ENCODE results near the gene NEK6. TPM values are rescaled to one million over a fixed set of nuclear protein-coding genes. Genes with fewer than 3 reads are reported as not detected.
A peak's percentile ranks its signal among the peaks of the same experiment; 100 is the strongest.

NEK6 gene
- total and polyA plus RNA-seq, 10 donors: 11.2 to 71.3 (median 41.1) TPM

DNA sequence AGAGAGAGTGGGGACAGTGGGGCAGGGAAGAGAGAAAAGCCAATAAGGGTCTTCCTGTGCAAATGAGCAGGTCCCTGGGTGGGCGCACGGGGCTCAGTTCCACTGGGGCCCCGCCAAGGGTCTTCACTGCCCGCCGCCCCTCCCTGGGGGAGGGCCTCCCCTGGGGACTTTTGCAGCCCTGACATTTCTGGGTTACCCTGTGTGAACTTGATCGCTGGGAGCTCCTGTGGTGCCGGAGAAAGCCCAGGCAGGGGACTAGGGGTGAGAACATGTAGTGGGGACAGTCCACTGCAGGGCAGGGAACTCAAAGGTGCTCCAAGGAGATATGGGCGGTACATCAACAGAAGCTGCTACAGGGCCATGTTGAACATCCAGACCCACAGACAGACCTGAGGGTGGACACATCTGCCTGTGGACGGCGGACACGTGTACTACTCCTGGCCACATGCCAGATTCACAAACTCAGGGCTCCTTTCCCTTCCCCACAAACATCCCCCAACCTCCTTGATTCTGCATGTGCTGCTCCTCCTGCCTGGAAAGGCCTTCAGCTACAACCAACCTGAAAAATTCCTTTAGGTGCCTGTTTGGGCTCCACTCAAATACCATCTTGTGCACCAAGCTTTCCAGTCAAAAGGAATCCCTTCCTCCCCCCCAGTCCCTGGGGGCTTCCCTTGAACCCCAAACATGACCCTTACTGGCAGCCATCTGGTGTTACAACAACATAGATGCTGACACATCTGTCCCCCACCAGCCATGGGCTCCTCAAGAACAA lies 43.0 kb upstream of the NEK6 start:
- H3K4me3 ChIP-seq: peak overlapping the region in 1 of 8 donors; percentile 30
- no peaks in the 10 kb centered on the region for H3K9me3 ChIP-seq
- 57 to 73% (median 62%) methylated on average over 9 to 11 of the region's 11 CpGs for WGBS, 5 donors
- no peaks in the 10 kb centered on the region for H3K27me3 ChIP-seq (replicated peaks in 1 of 7)
- peaks cover 46 to 96% (median 68%) of the 10 kb centered on the region in 6 donors for H3K4me1 ChIP-seq
- peak overlapping the region in 6 of 8 donors; percentile 36 to 91 (median 72) for H3K27ac ChIP-seq
- intact Hi-C loops (cut with DNase I; ENCODE audit: low total_unique reads): no loop called here
- peak; percentile 76 for DNase-seq
- no peak for TF ChIP-seq POLR2A (IDR thresholded peaks at IDR 0.05)
- TF ChIP-seq, protein P1, sequence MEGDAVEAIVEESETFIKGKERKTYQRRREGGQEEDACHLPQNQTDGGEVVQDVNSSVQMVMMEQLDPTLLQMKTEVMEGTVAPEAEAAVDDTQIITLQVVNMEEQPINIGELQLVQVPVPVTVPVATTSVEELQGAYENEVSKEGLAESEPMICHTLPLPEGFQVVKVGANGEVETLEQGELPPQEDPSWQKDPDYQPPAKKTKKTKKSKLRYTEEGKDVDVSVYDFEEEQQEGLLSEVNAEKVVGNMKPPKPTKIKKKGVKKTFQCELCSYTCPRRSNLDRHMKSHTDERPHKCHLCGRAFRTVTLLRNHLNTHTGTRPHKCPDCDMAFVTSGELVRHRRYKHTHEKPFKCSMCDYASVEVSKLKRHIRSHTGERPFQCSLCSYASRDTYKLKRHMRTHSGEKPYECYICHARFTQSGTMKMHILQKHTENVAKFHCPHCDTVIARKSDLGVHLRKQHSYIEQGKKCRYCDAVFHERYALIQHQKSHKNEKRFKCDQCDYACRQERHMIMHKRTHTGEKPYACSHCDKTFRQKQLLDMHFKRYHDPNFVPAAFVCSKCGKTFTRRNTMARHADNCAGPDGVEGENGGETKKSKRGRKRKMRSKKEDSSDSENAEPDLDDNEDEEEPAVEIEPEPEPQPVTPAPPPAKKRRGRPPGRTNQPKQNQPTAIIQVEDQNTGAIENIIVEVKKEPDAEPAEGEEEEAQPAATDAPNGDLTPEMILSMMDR (IDR thresholded peaks at IDR 0.05 in 8 of 11, conservative IDR thresholded peaks at IDR 0.05 in 3 of 11): no peak
- TF ChIP-seq POLR2AphosphoS5 (IDR thresholded peaks at IDR 0.05): no peak
- no peaks in the 10 kb centered on the region for H3K36me3 ChIP-seq

DNA sequence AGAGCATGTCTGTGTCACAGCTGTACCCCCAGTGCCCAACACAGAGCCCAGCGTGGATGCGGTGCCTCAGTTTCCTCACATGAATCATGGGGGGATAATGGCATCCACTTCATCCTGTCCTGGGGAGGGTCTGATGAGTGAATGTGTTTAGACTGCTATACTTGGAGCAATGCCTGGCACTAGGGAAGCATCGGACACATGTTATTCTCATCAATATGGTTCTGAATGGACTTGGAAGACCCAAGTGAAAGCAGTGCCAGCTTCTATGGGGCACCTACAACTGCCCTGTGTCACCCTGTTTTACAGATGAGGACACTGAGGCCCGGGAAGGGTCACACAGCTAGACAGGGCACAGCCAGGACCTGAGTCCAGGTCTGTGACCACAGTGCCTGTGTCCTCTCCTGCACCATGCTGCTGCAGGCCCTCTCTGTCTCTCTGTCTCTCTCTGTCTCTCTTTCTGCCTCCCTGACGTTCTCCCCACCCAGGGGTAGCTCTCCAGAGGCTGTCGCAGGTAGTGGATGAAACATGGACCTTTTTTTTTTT lies 42.3 kb upstream of the NEK6 start:
- Histone ChIP-seq H3K9me3 (no peaks in the 10 kb centered on the region), H3K27ac (peak overlapping the region in 4 of 8 donors; percentile 55 to 91 (median 89)), H3K4me1 (peaks cover 46 to 98% (median 74%) of the 10 kb centered on the region in 6 donors), H3K27me3 (replicated peaks in 1 of 7) (no peaks in the 10 kb centered on the region), H3K4me3 (no peak overlapping the region), H3K36me3 (no peaks in the 10 kb centered on the region)
- intact Hi-C loops (cut with DNase I; ENCODE audit: low total_unique reads): no loop called here
- peak; percentile 76 for DNase-seq
- 87 to 95% (median 91%) methylated on average over 6 of the region's 6 CpGs for WGBS, 5 donors
- no peak for TF ChIP-seq POLR2A (IDR thresholded peaks at IDR 0.05)
- TF ChIP-seq POLR2AphosphoS5 (IDR thresholded peaks at IDR 0.05): no peak
- TF ChIP-seq, protein P1 (IDR thresholded peaks at IDR 0.05 in 8 of 11, conservative IDR thresholded peaks at IDR 0.05 in 3 of 11): no peak

DNA sequence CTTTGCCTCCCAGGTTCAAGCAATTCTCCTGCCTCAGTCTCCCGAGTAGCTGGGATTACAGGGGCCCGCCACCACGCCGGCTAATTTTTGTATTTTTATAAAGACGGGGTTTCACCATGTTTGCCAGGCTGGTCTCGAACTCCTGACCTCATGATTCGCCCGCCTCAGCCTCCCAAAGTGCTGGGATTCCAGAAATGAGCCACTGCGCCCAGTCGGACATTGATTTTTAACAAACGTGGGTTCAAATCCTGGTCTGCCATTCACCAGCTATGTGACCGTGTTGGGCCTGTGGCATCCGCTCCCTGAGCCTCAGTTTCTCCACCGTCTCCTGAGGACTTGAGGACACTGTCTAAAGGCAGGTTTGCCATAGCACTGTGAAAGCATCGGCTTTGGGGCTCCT lies 41.8 kb upstream of the NEK6 start:
- TF ChIP-seq, protein P1 (IDR thresholded peaks at IDR 0.05 in 8 of 11, conservative IDR thresholded peaks at IDR 0.05 in 3 of 11): no peak
- TF ChIP-seq POLR2AphosphoS5 (IDR thresholded peaks at IDR 0.05) (no peak), POLR2A (IDR thresholded peaks at IDR 0.05) (no peak)
- H3K27ac ChIP-seq: peak overlapping the region; percentile 57 to 91 (median 87)
- H3K27me3 ChIP-seq (replicated peaks in 1 of 7): no peaks in the 10 kb centered on the region
- H3K9me3 ChIP-seq: no peaks in the 10 kb centered on the region
- intact Hi-C loops (cut with DNase I; ENCODE audit: low total_unique reads): no loop called here
- no peaks in the 10 kb centered on the region for H3K36me3 ChIP-seq
- DNase-seq: no peak
- H3K4me3 ChIP-seq: peak overlapping the region in 1 of 8 donors; percentile 48
- H3K4me1 ChIP-seq: peaks cover 47 to 98% (median 79%) of the 10 kb centered on the region in 6 donors
- WGBS, 5 donors: 87 to 96% (median 92%) methylated on average over 15 of the region's 15 CpGs

Data from spleen (tissue), 11 donors.